ENCODE results near the gene APPL1. TPM values are rescaled to one million over a fixed set of nuclear protein-coding genes. Genes with fewer than 3 reads are reported as not detected.

Gene APPL1
- total RNA-seq, 2 experiments from 2014 or later, result 31.3 to 34.4 TPM

- Mint-ChIP-seq H3K4me3 (no peak overlapping the region), H3K27me3 (no peaks in the 10 kb centered on the region), H3K9me3 (ENCODE audit: low read depth) (peaks cover under 1% of the 10 kb centered on the region), H3K4me1 (peaks cover 19% of the 10 kb centered on the region), H3K36me3 (peaks cover 14% of the 10 kb centered on the region), H3K27ac (no peak overlapping the region)
- CTCF ChIA-PET, result interaction anchor here (0.9 to 3.4 kb wide), 3 partner anchors 11 to 245 kb away, joined by 3 to 7 read pairs (median 3); no protein-coding TSS in a partner anchor
- no peak for ATAC-seq
- no peak for DNase-seq
Measured at GRCh38 chr3:57233799-57234198, 6.3 kb downstream of the APPL1 start.

- CTCF ChIA-PET, result no interaction called here
- H3K4me3 Mint-ChIP-seq, result no peak overlapping the region
Measured at GRCh38 chr3:57234613-57235575, 7.4 kb downstream of the APPL1 start.

GRCh38 chr3:57244946-57245345, 17.4 kb downstream of the APPL1 start:
- H3K4me1 Mint-ChIP-seq, result no peaks in the 10 kb centered on the region
- DNase-seq (no peak), ATAC-seq (no peak)
- H3K4me3 Mint-ChIP-seq, result no peak overlapping the region
- H3K27me3 Mint-ChIP-seq, result no peaks in the 10 kb centered on the region
- CTCF ChIA-PET, result interaction anchor here (1.4 kb wide), 1 partner anchor 22 kb away, joined by 3 read pairs; no protein-coding TSS in a partner anchor
- peaks cover 34% of the 10 kb centered on the region for H3K36me3 Mint-ChIP-seq
- H3K9me3 Mint-ChIP-seq (ENCODE audit: low read depth), result no peaks in the 10 kb centered on the region
- no peak overlapping the region for H3K27ac Mint-ChIP-seq

More at GRCh38 chr3:57234613-57235575, 7.4 kb downstream of the APPL1 start:
- peaks cover 2% of the 10 kb centered on the region for H3K9me3 Mint-ChIP-seq (ENCODE audit: low read depth)
- peaks cover 20% of the 10 kb centered on the region for H3K36me3 Mint-ChIP-seq
- peaks cover 9% of the 10 kb centered on the region for H3K4me1 Mint-ChIP-seq
- no peaks in the 10 kb centered on the region for H3K27me3 Mint-ChIP-seq
- H3K27ac Mint-ChIP-seq, result no peak overlapping the region
- DNase-seq, result no peak
- ATAC-seq, result no peak

GRCh38 chr3:57252404-57252803, 24.9 kb downstream of the APPL1 start:
- H3K9me3 Mint-ChIP-seq (ENCODE audit: low read depth), result no peaks in the 10 kb centered on the region
- no peaks in the 10 kb centered on the region for H3K4me1 Mint-ChIP-seq
- H3K27ac Mint-ChIP-seq, result peak overlapping the region; percentile 17
- no peak for ATAC-seq
- DNase-seq, result no peak
- no peaks in the 10 kb centered on the region for H3K27me3 Mint-ChIP-seq
- H3K36me3 Mint-ChIP-seq, result peaks cover 20% of the 10 kb centered on the region
- H3K4me3 Mint-ChIP-seq, result no peak overlapping the region
- CTCF ChIA-PET, result no interaction called here

DNA sequence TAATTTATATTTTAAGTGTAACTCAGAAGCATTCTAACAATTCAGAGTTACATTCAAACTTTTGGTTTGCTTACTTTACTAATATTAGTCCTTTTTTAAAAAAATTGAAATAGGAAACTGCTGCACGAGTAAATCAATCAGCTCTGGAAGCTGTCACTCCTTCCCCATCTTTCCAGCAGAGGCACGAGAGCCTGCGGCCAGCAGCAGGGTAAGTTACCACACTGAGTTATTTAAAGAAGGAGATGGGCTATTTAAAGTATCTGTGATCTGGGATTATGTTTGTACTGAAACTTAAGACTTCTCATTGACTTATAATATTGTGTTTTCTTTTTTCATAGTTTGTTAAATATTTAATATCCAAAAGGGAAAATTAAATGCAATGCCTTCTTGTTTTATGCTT, 29.3 kb downstream of the APPL1 start:
- CTCF ChIA-PET, result no interaction called here
- ATAC-seq (no peak), DNase-seq (no peak)
- Mint-ChIP-seq H3K9me3 (ENCODE audit: low read depth) (no peaks in the 10 kb centered on the region), H3K27ac (no peak overlapping the region), H3K36me3 (peaks cover 34% of the 10 kb centered on the region), H3K4me1 (no peaks in the 10 kb centered on the region), H3K27me3 (no peaks in the 10 kb centered on the region), H3K4me3 (no peak overlapping the region)

DNA sequence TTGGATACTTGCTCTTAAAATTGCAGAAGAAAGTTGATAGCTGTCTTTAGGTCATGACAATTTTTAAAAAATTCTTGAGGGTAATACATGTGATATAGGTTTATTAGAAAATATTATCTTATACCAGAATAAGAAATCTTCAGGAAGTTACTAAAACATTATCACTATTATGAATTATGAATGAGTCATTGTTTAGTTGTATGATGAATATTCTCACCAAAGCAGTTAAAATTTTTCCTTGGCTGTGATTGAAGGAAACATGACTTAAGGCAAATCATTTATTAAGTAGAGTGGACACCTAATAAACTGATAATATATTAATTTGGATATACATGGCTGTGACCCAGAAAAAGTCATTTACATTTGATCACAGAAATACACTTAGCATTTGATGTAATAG, 30.1 kb downstream of the APPL1 start:
- DNase-seq, result no peak
- H3K4me1 Mint-ChIP-seq, result no peaks in the 10 kb centered on the region
- no peaks in the 10 kb centered on the region for H3K27me3 Mint-ChIP-seq
- peaks cover 36% of the 10 kb centered on the region for H3K36me3 Mint-ChIP-seq
- CTCF ChIA-PET, result no interaction called here
- peaks cover 2% of the 10 kb centered on the region for H3K9me3 Mint-ChIP-seq (ENCODE audit: low read depth)
- H3K27ac Mint-ChIP-seq, result no peak overlapping the region
- no peak overlapping the region for H3K4me3 Mint-ChIP-seq
- ATAC-seq, result no peak

DNA sequence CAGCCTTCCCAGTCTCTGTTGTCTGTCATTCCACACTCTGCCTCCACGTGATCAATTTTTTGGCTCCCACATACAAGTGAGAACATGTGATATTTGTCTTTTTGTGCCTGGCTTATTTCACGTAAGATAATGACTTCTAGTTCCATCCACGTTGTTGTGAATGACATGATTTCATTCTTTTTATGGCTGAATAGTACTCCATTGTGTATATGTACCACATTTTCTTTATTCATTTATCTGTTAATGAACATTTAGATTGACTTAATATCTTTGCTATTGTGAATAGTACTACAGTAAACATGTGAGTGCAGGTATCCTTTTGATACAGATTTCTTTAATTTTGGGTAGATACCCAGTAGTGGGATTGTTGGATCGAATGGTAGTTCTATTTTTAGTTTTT, 33.6 kb downstream of the APPL1 start:
- Mint-ChIP-seq H3K9me3 (ENCODE audit: low read depth) (peaks cover 6% of the 10 kb centered on the region), H3K27me3 (no peaks in the 10 kb centered on the region), H3K36me3 (peaks cover 59% of the 10 kb centered on the region), H3K27ac (no peak overlapping the region), H3K4me3 (no peak overlapping the region), H3K4me1 (no peaks in the 10 kb centered on the region)
- CTCF ChIA-PET, result no interaction called here
- DNase-seq, result no peak
- ATAC-seq, result no peak

DNA sequence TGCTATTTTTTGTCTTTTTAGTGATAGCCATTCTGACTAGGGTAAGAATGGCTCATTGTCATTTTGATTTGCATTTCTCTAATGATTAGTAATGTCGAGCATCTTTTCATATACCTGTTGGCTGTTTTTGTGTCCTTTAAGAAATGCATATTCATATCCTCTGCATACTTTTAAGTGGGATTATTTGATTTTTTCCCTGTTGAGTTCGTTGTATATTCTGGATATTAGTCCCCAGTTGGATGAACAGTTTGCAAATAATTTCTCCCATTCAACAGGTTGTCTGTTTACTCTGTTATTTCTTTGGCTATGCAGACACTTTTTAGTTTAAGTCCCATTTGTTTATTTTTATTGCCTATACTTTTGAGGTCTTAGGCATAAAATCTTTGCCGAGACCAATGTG, 34.4 kb downstream of the APPL1 start:
- Mint-ChIP-seq H3K4me1 (no peaks in the 10 kb centered on the region), H3K27me3 (no peaks in the 10 kb centered on the region), H3K4me3 (no peak overlapping the region), H3K36me3 (peaks cover 66% of the 10 kb centered on the region), H3K27ac (no peak overlapping the region), H3K9me3 (ENCODE audit: low read depth) (peaks cover 6% of the 10 kb centered on the region)
- CTCF ChIA-PET, result no interaction called here
- DNase-seq (no peak), ATAC-seq (no peak)

DNA sequence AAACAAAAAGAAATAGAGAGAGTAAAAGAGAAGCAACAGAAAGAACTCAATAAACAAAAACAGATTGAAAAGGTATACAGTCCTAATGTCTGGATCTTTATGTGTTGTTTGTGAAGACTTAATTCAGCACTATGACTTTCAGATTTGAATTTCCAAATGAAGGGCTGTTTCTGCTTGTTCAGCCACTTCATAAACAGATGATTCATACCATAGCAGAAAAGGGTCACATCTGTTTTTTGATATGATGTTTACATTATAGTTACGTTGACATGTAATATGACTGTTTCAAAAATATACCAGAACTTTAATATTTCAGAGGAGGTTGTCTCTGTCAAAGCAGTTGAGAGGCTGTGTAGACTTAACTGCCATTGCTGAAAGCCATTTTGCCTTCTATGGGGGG, 40.9 kb downstream of the APPL1 start:
- no peaks in the 10 kb centered on the region for H3K27me3 Mint-ChIP-seq

DNA sequence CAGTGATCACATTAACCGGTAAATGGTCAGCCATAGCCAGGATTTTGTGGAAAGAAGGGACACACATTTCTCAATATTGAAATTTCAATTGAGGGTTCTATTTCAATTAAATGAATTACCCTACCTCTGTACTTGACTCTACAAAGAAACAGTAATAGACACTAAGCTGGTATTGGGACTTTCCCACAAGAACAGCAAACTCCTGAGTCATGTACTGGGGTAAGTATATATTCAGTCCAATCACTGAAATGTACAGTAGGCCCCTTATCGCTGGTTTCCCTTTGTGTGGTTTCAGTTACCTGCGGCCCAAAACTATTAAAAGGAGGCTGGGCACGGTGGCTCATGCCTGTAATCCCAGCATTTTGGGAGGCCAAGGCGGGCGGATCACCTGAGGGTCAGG, 47.3 kb downstream of the APPL1 start:
- Mint-ChIP-seq H3K9me3 (ENCODE audit: low read depth) (no peaks in the 10 kb centered on the region), H3K36me3 (peaks cover 21% of the 10 kb centered on the region), H3K4me3 (no peak overlapping the region), H3K4me1 (no peaks in the 10 kb centered on the region), H3K27ac (no peak overlapping the region), H3K27me3 (no peaks in the 10 kb centered on the region)
- no peak for DNase-seq
- CTCF ChIA-PET, result no interaction called here
- no peak for ATAC-seq

More for the DNA sequence above, 40.9 kb downstream of the APPL1 start:
- Mint-ChIP-seq H3K9me3 (ENCODE audit: low read depth) (peaks cover 2% of the 10 kb centered on the region), H3K4me1 (no peaks in the 10 kb centered on the region), H3K27ac (no peak overlapping the region), H3K4me3 (no peak overlapping the region), H3K36me3 (peaks cover 63% of the 10 kb centered on the region)
- no peak for ATAC-seq
- DNase-seq, result no peak
- CTCF ChIA-PET, result no interaction called here

DNA sequence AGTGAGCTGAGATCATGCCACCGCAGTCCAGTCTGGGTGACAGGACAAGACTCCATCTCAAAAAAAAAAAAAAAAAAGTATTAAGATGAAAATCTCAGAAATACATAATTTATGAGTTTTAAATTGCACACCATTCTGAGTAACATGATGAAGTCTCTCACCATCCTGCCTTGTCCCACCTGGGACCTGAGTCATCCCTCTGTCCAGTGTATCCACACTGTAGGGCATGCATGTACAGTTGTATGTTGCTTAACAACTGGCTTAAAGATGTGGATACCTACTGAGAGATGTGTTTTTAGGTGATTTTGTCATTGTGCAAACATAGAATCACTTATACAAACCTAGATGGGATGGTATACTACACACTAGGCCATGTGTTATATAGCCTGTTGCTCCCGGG, 47.9 kb downstream of the APPL1 start:
- CTCF ChIA-PET, result no interaction called here
- ATAC-seq, result no peak
- Mint-ChIP-seq H3K9me3 (ENCODE audit: low read depth) (no peaks in the 10 kb centered on the region), H3K36me3 (peaks cover 21% of the 10 kb centered on the region), H3K4me3 (no peak overlapping the region), H3K4me1 (no peaks in the 10 kb centered on the region), H3K27ac (no peak overlapping the region), H3K27me3 (no peaks in the 10 kb centered on the region)
- DNase-seq, result no peak

- Mint-ChIP-seq H3K9me3 (ENCODE audit: low read depth) (no peaks in the 10 kb centered on the region), H3K36me3 (peaks cover 13% of the 10 kb centered on the region), H3K4me3 (no peak overlapping the region), H3K27me3 (no peaks in the 10 kb centered on the region), H3K4me1 (peaks cover 7% of the 10 kb centered on the region), H3K27ac (no peak overlapping the region)
- DNase-seq, result no peak
- CTCF ChIA-PET, result no interaction called here
- ATAC-seq, result no peak
Measured at GRCh38 chr3:57278237-57278636, 50.7 kb downstream of the APPL1 start.

DNA sequence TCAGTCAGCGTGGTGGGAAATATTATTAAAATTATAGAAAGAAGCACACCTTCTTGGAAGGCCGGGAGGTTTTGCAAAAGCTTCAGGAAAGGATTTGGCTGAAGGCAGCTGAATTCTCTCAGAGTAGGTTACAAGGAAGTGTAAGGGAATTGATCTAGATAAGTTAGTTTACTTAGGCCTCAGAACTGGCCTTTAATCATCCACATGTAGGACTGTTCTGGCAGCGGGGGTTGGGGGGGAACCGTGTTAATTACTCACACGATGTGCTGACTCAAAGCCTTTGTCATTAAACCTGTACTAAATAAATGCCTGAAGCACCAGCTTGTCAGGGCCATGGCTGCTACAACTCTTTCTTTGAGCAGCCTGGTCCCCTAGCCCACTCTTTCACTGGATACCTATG, 52.2 kb downstream of the APPL1 start:
- no peak overlapping the region for H3K27ac Mint-ChIP-seq
- peaks cover 13% of the 10 kb centered on the region for H3K36me3 Mint-ChIP-seq
- H3K9me3 Mint-ChIP-seq (ENCODE audit: low read depth), result no peaks in the 10 kb centered on the region
- DNase-seq (no peak), ATAC-seq (no peak)
- H3K27me3 Mint-ChIP-seq, result no peaks in the 10 kb centered on the region
- H3K4me3 Mint-ChIP-seq, result no peak overlapping the region
- peaks cover 7% of the 10 kb centered on the region for H3K4me1 Mint-ChIP-seq
- CTCF ChIA-PET, result interaction anchor here (0.6 kb wide), 1 partner anchor 164 kb away, joined by 4 read pairs; no protein-coding TSS in a partner anchor

DNA sequence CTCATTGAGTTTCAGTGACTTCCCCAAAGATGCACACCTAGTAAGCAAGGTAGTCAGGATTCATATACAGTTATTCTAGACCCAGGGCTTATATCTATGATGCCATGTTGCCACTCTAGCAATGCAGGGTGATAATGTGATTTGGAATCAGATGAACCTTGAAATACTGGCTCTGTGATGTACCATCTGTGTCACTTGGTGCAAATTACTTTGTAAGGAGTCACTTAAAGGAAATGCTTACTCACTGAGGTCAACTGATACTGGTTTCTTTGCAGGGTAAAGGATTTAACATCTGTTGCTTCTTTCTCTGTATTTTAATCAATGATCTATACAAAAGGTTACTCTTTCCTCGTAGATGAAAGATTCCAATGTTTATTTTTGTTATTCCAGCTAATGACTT, 54.2 kb downstream of the APPL1 start:
- no peak overlapping the region for H3K4me3 Mint-ChIP-seq

More for the DNA sequence above, 54.2 kb downstream of the APPL1 start:
- Mint-ChIP-seq H3K27ac (no peak overlapping the region), H3K4me1 (peaks cover 7% of the 10 kb centered on the region), H3K36me3 (peaks cover 9% of the 10 kb centered on the region), H3K27me3 (no peaks in the 10 kb centered on the region), H3K9me3 (ENCODE audit: low read depth) (no peaks in the 10 kb centered on the region)
- CTCF ChIA-PET, result no interaction called here
- ATAC-seq (no peak), DNase-seq (no peak)

Measured in activated CD8-positive, alpha-beta memory T cell treated with anti-CD3 and anti-CD28 coated beads, Interleukin-2, amount 10 ng/mL, durations not matched to agents 7 days and 5 days (primary cell).